WERI-Rb-1 (cell line): ENCODE results near the gene DCC.
"Not testable (repeated sequence)": the region's sequence is repeated elsewhere in the genome, so short reads cannot be mapped to it uniquely, and the experiment has no call there.

Experiments used
- DNase-seq: peaks from one replicate; pipeline ENCODE4 v3.0.0-alpha.2; 2020
- H3K27ac ChIP-seq: fragments of 250-450 bp; sonication (Bioruptor Pico); 2 replicates; pipeline ENCODE4 v1.5.1; 2020; ENCODE audit warnings: mild to moderate bottlenecking, moderate library complexity
- H3K27me3 ChIP-seq: fragments of 250-450 bp; sonication (Bioruptor Pico); 2 replicates; pipeline ENCODE4 v1.5.1; 2021; ENCODE audit warnings: mild to moderate bottlenecking, low read depth, moderate library complexity; ENCODE audit not compliant: insufficient read depth, severe bottlenecking
- H3K36me3 ChIP-seq: fragments of 250-450 bp; sonication (Bioruptor Pico); 2 replicates; pipeline ENCODE4 v1.5.1; 2020; ENCODE audit warnings: mild to moderate bottlenecking, moderate library complexity
- H3K4me3 ChIP-seq: 2 replicates; pipeline ENCODE4 v1.5.1; 2011; ENCODE audit warnings: low read depth, mild to moderate bottlenecking, control low read depth, low read length
- H3K9me3 ChIP-seq: fragments of 250-450 bp; sonication (Bioruptor Pico); 2 replicates; pipeline ENCODE4 v1.5.1; 2021; ENCODE audit warnings: mild to moderate bottlenecking, moderate library complexity; ENCODE audit not compliant: severe bottlenecking
- TF ChIP-seq, protein P1 (sequence below): IDR thresholded peaks from 2 replicates; pipeline ENCODE4 v1.5.1; 2011; ENCODE audit warnings: low read depth, mild to moderate bottlenecking, control low read depth, inconsistent platforms, low read length

Gene DCC

DNA sequence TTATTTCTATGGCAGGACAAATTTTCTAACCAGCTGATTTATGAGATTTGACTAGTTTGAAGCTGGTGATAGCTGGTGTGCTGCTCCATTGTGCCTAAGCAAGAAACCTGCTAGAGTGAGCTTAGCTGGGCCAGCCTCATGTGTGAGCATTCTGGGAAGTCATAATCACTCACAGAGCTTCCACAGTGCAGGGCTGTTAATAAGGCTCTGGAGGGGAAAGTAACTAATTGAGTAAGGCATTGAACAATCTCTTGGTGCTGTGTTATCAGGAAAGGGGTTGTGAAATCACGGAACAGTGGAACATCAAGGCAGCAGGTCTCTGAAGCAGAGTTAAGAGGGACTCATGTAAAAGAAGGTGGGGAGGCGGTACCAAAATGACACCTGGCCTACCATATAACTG, 1111.9 kb downstream of the DCC start:
- no peaks in the 10 kb centered on the region for H3K36me3 ChIP-seq
- no peak overlapping the region for H3K27ac ChIP-seq
- TF ChIP-seq, protein P1, sequence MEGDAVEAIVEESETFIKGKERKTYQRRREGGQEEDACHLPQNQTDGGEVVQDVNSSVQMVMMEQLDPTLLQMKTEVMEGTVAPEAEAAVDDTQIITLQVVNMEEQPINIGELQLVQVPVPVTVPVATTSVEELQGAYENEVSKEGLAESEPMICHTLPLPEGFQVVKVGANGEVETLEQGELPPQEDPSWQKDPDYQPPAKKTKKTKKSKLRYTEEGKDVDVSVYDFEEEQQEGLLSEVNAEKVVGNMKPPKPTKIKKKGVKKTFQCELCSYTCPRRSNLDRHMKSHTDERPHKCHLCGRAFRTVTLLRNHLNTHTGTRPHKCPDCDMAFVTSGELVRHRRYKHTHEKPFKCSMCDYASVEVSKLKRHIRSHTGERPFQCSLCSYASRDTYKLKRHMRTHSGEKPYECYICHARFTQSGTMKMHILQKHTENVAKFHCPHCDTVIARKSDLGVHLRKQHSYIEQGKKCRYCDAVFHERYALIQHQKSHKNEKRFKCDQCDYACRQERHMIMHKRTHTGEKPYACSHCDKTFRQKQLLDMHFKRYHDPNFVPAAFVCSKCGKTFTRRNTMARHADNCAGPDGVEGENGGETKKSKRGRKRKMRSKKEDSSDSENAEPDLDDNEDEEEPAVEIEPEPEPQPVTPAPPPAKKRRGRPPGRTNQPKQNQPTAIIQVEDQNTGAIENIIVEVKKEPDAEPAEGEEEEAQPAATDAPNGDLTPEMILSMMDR = no peak
- H3K4me3 ChIP-seq = no peak overlapping the region
- no peak for DNase-seq
- H3K9me3 ChIP-seq = no peaks in the 10 kb centered on the region
- H3K27me3 ChIP-seq = peaks cover 3% of the 10 kb centered on the region

DNA sequence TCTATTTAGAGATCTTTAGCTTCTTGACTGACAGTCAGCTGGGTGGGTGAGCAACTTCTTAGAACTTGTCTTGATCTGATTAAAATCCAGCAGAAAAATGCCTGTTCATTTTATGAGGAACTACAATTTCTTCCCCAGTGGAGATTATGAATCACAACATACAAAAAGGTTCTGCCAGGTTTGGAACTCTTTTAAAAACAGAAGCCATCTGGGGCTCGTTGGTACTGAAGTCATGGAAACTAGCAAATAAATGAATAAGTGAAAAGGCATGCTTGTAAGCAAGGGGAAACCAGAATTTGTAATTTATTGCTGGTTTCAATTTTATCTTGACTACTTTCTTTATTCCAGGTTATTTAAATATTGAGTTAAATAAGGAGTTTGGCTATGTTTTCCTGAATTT, 1117.1 kb downstream of the DCC start:
- Histone ChIP-seq H3K27ac (no peak overlapping the region), H3K9me3 (no peaks in the 10 kb centered on the region), H3K4me3 (no peak overlapping the region), H3K27me3 (peaks cover 7% of the 10 kb centered on the region), H3K36me3 (no peaks in the 10 kb centered on the region)
- no peak for DNase-seq
- TF ChIP-seq, protein P1 = no peak

DNA sequence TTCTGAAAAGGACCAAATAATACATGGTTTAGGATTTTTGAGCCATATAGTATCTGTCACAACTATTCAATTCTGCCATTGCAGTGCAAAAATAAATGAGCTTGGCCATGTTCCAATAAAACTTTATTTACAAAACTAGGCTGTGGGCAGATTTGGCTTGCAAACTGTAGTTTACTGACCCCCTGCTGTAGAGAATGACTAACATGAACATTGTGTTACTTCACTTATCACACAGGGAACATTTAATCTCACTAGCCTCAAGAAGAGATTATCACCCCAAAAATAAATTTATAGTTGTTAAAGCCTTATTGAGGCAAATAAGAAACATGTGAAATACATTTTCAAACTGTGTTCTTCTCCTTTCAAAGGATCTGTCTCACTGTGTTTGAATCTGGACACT, 1118.3 kb downstream of the DCC start:
- no peaks in the 10 kb centered on the region for H3K36me3 ChIP-seq
- H3K27ac ChIP-seq = no peak overlapping the region

DNA sequence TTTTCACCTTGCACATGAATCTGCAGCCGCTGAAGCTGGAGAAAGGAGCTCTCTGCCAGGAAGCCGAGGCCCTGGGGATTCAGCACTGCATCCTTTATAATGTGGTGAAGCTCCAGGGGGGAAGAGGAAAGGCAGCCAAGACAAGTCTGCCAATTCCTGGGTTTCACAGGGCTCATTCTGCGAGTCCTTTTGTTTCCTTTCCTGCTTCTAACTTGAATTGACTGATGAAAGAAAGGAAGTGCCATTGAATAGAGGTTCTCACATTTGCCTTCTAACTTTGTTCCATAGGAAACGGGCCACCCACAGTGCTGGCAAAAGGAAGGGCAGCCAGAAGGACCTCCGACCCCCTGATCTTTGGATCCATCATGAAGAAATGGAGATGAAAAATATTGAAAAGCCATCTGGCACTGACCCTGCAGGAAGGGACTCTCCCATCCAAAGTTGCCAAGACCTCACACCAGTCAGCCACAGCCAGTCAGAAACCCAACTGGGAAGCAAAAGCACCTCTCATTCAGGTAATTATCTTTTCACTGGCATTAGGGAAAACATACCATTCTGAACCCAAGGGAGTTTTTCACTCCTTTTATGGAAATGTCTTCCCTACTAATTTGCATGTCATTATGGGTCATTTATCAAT, 1119.1 kb downstream of the DCC start:
- Histone ChIP-seq H3K27ac (no peak overlapping the region), H3K4me3 (no peak overlapping the region), H3K27me3 (peaks cover 7% of the 10 kb centered on the region), H3K36me3 (no peaks in the 10 kb centered on the region), H3K9me3 (no peaks in the 10 kb centered on the region)
- DNase-seq = no peak
- TF ChIP-seq, protein P1 = no peak

More for the DNA sequence above, 1118.3 kb downstream of the DCC start:
- no peaks in the 10 kb centered on the region for H3K9me3 ChIP-seq
- H3K4me3 ChIP-seq = no peak overlapping the region
- H3K27me3 ChIP-seq = peaks cover 7% of the 10 kb centered on the region
- TF ChIP-seq, protein P1 = no peak
- DNase-seq = no peak

DNA sequence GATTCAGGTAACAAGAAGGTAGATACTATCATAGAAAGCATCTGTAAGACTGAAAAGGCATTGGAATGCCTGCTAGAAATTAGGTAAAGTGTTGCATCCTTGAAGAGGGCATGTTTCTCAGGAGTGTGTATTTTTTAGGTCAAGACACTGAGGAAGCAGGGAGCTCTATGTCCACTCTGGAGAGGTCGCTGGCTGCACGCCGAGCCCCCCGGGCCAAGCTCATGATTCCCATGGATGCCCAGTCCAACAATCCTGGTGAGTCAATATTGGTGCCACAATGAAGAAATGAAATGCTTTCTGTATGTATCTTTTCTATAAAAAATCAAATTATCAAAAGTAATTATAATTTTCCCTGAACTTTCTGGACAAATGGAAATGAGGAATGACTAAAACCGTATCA, 1127.8 kb downstream of the DCC start:
- no peak for DNase-seq
- Histone ChIP-seq H3K9me3 (peaks cover 3% of the 10 kb centered on the region), H3K4me3 (no peak overlapping the region), H3K27ac (no peak overlapping the region), H3K27me3 (peaks cover 3% of the 10 kb centered on the region), H3K36me3 (no peaks in the 10 kb centered on the region)
- TF ChIP-seq, protein P1 = no peak

DNA sequence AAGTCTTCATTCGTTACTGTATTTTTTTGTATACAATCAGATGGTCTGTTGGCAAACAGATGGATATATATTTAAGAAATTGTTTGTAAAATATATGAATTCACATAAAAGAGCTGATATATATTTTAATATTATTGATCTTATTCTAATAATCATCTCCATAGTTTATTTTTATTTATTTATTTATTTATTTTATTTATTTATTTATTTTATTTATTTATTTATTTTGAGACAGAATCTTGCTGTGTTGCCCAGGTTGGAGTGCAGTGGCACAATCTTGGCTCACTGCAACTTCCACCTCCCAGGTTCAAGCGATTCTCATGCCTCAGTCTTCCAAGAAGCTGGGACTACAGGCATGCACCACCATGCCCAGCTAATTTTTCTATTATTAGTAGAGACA, 1128.2 kb downstream of the DCC start:
- H3K27me3 ChIP-seq, H3K4me3 ChIP-seq, DNase-seq, H3K27ac ChIP-seq, H3K9me3 ChIP-seq, H3K36me3 ChIP-seq: not testable (repeated sequence)
